Kidney (tissue), 14 donors: ENCODE results near the gene SLC25A11. TPM values are rescaled to one million over a fixed set of nuclear protein-coding genes. Genes with fewer than 3 reads are reported as not detected.
A peak's percentile ranks its signal among the peaks of the same experiment; 100 is the strongest.

ENCODE experiments used
- DNase-seq, 5 donors: peaks; one replicate each; pipeline ENCODE4 v3.0.0-alpha.2; 2013 to 2020
- FAIRE-seq: peaks from 2 replicates; lab custom pipeline; 2012; peaks lifted over from hg19 to GRCh38; lab: Jason Lieb, UNC
- H3K27ac ChIP-seq, 2 donors: one replicate each; pipeline ENCODE4 v1.7.0; 2013; ENCODE audit warnings: low read depth in 2 of 2, low read length in 2 of 2, inconsistent platforms in 1 of 2
- H3K27me3 ChIP-seq: one replicate; pipeline ENCODE4 v1.7.1; 2013; ENCODE audit warnings: low read length, inconsistent platforms; ENCODE audit not compliant: control insufficient read depth, insufficient read depth
- H3K36me3 ChIP-seq, 3 donors: one replicate each; pipeline versions ENCODE4 v1.7.0 to v1.7.1; 2013; ENCODE audit warnings: low read length in 3 of 3, control low read depth in 1 of 3, inconsistent platforms in 1 of 3; ENCODE audit not compliant: insufficient read depth in 3 of 3, control insufficient read depth in 2 of 3
- H3K4me1 ChIP-seq, 3 donors: one replicate each; pipeline versions ENCODE4 v1.7.0 to v1.7.1; 2013; ENCODE audit warnings: low read length in 3 of 3, inconsistent platforms in 1 of 3, low read depth in 1 of 3; ENCODE audit not compliant: control insufficient read depth in 2 of 3, insufficient read depth in 2 of 3
- H3K4me3 ChIP-seq, 3 donors: one replicate each; pipeline versions ENCODE4 v1.7.0 to v1.8.1; 2013; ENCODE audit warnings: low read length in 3 of 3, control low read depth in 1 of 3, inconsistent platforms in 1 of 3
- H3K9ac ChIP-seq, 3 donors: one replicate each; pipeline versions ENCODE4 v1.7.0 to v1.7.1; 2013; ENCODE audit warnings: low read length in 3 of 3, control low read depth in 1 of 3, inconsistent platforms in 1 of 3
- H3K9me3 ChIP-seq, 3 donors: one replicate each; pipeline versions ENCODE4 v1.7.0 to v1.7.1; 2013; ENCODE audit warnings: low read length in 3 of 3, control low read depth in 1 of 3, inconsistent platforms in 1 of 3; ENCODE audit not compliant: control insufficient read depth in 2 of 3, insufficient read depth in 1 of 3
- intact Hi-C: fragments of 100-400 bp; cut with DNase I; formaldehyde crosslinking; loops from one replicate; pipeline ENCODE4 v1.11.1; 2022
- polyA plus RNA-seq: library from polyadenylated mRNA; stranded (reverse); fragments of 350-450 nt; fragmentation: Illumina TruSeq; extraction: RNeasy Lipid Tissue Mini Kit (QIAGEN cat#74804); gene quantifications from one replicate; pipeline ENCODE4 v1.2.3, GENCODE V29; 2014; ENCODE audit warnings: low read depth, low replicate concordance; ENCODE audit not compliant: insufficient read depth
- total RNA-seq: library from RNA; stranded (reverse); fragmentation: NEBNext Ultra II Directional; extraction: Animal tissue kit (Norgen Biotek cat#: 25700); gene quantifications from one replicate; pipeline ENCODE4 v1.2.1, GENCODE V29; 2021
- TF ChIP-seq, protein P1 (sequence below): IDR thresholded peaks from 3 replicates; pipeline ENCODE4 v1.5.1; 2012; ENCODE audit warnings: mild to moderate bottlenecking, moderate library complexity, borderline replicate concordance; ENCODE audit not compliant: insufficient read depth; ENCODE audit errors: extremely low read depth
- donor health status: control.
- donor health status: control.
- donor health status: control.
- donor health status: control.
- donor health status: control.
- donor health status: DM: yes; HTN: yes; CAD: no.
- donor health status: Normal renal cell carcinoma (clear cell type).

Gene SLC25A11
- total and polyA plus RNA-seq, 2 donors from 2014 or later: 60.0 to 173 TPM

DNA sequence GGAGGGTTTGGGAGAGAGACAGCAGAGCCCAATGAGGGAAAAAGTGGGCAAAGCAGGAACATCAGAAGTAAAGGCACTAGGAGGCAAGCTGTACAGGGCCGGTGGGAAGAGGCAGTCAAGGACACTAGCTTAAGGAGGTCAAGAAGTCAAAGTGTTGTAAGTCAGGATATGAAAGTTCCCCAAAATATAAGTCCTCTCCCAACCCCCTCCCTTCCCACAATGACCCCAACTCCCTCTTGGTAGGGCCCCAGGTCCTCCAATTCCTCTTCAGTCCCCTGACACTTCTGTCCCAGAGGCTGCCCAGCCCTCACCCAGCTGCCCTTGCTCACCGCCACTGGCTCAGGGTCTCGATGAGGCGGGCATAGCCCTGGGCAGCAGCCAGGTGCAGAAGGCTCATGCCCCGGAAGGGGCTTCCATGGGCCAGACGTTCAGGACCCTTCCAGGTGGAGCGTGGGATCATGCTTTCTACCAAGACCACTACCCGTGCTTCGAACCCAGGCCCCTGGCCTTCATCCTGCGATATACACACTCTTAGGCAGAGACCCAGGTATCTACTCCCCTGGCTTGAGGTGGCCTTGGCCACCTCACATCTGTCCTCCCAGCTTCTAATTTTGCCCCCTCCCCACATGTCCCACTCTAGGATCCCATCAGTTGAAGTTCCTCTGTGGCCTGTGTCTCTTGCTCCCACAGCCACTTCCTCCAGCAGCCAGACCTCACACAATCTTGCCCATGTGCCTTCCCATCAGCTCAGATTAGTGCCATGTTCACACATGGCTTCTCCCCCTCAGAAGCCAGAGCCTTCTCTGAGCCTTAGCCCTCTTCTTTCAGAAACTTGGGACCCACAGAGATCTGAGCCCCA lies 33.6 kb upstream of the SLC25A11 start:
- Histone ChIP-seq H3K36me3 (peaks cover 0 to 33% (median 24%) of the 10 kb centered on the region in 3 donors), H3K4me1 (peaks cover 3 to 19% (median 4%) of the 10 kb centered on the region in 3 donors), H3K27me3 (no peaks in the 10 kb centered on the region), H3K27ac (no peak overlapping the region), H3K4me3 (no peak overlapping the region), H3K9me3 (no peaks in the 10 kb centered on the region), H3K9ac (no peak overlapping the region)
- FAIRE-seq: no peak
- TF ChIP-seq, protein P1, sequence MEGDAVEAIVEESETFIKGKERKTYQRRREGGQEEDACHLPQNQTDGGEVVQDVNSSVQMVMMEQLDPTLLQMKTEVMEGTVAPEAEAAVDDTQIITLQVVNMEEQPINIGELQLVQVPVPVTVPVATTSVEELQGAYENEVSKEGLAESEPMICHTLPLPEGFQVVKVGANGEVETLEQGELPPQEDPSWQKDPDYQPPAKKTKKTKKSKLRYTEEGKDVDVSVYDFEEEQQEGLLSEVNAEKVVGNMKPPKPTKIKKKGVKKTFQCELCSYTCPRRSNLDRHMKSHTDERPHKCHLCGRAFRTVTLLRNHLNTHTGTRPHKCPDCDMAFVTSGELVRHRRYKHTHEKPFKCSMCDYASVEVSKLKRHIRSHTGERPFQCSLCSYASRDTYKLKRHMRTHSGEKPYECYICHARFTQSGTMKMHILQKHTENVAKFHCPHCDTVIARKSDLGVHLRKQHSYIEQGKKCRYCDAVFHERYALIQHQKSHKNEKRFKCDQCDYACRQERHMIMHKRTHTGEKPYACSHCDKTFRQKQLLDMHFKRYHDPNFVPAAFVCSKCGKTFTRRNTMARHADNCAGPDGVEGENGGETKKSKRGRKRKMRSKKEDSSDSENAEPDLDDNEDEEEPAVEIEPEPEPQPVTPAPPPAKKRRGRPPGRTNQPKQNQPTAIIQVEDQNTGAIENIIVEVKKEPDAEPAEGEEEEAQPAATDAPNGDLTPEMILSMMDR: no peak
- peak in 1 of 5 donors; percentile 66 for DNase-seq
- intact Hi-C loops: no loop called here

DNA sequence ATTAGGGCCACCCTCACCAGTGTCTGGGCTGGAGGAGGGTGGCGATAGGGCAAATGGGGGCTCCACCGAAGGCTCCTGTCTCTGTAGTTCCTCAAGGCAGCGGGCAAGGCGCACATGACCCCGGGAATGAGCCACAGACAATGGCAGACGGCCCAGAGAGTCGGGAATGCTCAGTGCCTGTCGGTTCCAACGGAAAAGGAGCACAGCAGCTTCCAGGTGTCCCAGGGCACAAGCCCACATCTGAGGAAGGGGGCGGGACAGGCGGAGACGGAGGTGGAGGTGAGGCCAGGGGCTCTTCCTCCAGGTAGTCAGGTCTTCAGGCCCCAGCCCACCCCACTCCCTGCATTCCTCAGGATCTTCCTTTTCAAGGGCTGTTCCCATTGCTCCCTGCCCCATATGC lies 32.9 kb upstream of the SLC25A11 start:
- intact Hi-C loops: no loop called here
- Histone ChIP-seq H3K36me3 (peaks cover 0 to 26% (median 19%) of the 10 kb centered on the region in 3 donors), H3K27me3 (no peaks in the 10 kb centered on the region), H3K4me1 (peaks cover 3 to 25% (median 4%) of the 10 kb centered on the region in 3 donors), H3K9ac (no peak overlapping the region), H3K9me3 (no peaks in the 10 kb centered on the region), H3K4me3 (no peak overlapping the region), H3K27ac (no peak overlapping the region)
- TF ChIP-seq, protein P1: no peak
- FAIRE-seq (no peak), DNase-seq (peak in 1 of 5 donors; percentile 65)

DNA sequence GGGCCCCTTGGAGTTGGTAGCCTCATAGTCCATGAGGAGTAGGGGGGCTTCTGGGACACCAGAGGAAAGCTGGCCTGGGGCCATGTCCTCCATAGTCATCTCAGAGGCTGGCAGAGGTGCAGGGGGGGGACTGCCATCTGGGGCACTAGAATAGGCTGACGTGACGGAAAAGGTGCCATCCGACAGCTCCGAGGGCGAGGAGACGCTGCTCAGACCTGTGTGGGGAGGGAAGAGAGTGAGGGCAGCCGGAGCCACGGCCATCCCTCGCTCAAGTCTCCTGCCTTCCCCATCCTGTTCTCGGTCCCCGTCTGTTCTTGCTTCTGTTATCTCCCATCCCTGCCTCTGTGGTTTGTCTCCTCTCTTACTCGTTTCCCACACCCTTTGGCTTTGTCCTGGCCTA lies 32.5 kb upstream of the SLC25A11 start:
- Histone ChIP-seq H3K27me3 (no peaks in the 10 kb centered on the region), H3K36me3 (peaks cover 0 to 22% (median 15%) of the 10 kb centered on the region in 3 donors), H3K4me3 (no peak overlapping the region), H3K9me3 (no peaks in the 10 kb centered on the region), H3K4me1 (peaks cover 3 to 25% (median 4%) of the 10 kb centered on the region in 3 donors), H3K9ac (no peak overlapping the region), H3K27ac (no peak overlapping the region)
- TF ChIP-seq, protein P1: no peak
- FAIRE-seq (no peak), DNase-seq (peak in 1 of 5 donors; percentile 66)
- intact Hi-C loops: no loop called here
